Purkinje cell (primary cell): ENCODE measurements around the gene TYMP. TPM values are rescaled to one million over a fixed set of nuclear protein-coding genes. Genes with fewer than 3 reads are reported as not detected.

Experiments
- polyA plus RNA-seq: library from polyadenylated mRNA; unstranded; fragments of >200 nt; fragmentation: Nextera tagmentation; gene quantifications from 2 replicates; pipeline ENCODE4 v1.2.1, GENCODE V29; 2014

The TYMP gene
- polyA plus RNA-seq = not detected in 2 replicates

DNA sequence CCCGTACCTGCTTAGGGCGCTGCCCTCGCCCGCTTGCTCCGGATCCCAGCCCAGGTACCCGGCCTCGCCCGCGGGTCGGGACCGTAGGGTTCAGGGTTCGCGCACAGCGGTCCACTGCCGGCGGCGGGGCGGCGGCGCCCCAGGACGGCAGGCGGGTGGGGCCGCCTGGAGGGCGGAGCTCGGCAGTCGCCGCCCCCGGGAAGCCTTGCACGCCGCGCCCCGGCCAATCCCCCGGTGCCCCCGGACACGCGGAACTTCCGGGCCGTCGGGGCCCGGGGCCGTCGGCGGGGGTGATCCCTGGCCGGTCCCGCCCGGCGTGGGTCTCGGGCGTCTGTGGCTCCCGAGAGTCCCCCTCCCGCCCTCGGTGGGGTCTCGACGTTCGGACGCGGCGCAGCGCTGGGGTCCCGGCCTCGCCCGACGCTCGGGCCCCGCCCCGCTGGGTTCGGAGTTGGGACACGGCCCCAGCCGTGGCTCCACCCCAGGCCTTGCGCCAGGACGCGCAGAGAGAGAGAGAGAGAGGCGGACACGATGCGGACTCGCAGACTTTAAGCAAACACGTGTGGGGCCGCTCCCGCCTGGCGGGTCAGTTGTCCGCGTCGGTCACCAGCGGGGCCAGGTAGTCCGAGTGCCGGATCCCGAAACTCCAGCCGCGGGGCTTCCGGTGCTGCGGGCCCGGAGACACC is at the start of gene TYMP:
Gene TYMP (minus strand): TSS at position 116 of the 683 bp plus-strand sequence. CDS start 303 bp downstream, outside the sequence.

DNA sequence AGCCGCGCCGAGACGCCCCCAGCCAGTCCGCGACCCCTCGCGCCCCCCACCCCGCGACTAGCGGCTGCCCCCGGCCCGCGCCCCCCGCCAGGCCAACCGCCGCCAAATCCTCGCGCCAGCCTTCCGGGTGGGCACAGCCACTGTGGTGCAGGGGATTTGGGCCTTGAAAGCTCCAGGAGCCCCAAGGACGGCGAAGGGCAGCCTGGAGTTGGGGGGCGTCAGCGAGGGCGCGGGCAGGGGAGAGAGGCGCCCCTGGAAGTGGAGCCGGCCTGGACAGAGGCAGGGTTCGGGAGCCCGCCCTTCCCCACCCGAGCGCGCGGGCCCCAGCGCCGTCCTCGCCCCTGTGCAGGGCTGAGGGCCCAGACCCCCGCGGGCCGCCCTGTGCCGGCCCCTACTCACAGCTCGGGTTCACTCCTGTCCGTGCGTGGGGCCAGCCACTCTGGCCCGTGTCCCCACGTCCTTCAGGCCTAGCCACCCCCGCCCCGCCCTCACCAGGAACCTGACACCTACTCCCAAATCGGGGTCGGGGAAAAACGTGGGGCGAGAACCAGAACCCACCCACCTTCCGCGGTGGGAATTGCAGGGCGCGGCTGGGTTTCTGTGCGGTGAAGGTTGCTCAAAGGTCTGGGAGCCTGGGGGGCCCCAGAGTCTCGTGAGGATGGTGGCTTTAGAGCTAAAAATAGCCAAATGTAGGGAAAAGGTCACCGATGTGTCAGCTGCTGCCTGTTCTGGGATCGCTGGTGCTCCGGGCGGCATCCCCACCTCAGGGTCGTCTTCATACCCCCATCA is 48.4 kb upstream of the TYMP start, which contains the start of gene CPT1B:
Gene CPT1B (minus strand): TSS at position 441 of the 789 bp plus-strand sequence. CDS start 512 bp downstream, outside the sequence.

GRCh38 chr22:50562523-50563412 is 33.0 kb upstream of the TYMP start, which contains the start of gene SYCE3:
TSS of gene SYCE3 (minus strand) at chr22:50562919. CDS start at chr22:50556405, 6,514 bp downstream.

GRCh38 chr22:50545522-50546325 is 15.9 kb upstream of the TYMP start, which contains the start of gene KLHDC7B:
TSS of gene KLHDC7B (plus strand) at chr22:50545899. CDS start at chr22:50546244, 345 bp downstream.

GRCh38 chr22:50525104-50525857 is 4.5 kb downstream of the TYMP start, which contains the start of gene SCO2:
TSS of gene SCO2 (minus strand) at chr22:50525598. CDS start at chr22:50524411, 1,187 bp downstream.

DNA sequence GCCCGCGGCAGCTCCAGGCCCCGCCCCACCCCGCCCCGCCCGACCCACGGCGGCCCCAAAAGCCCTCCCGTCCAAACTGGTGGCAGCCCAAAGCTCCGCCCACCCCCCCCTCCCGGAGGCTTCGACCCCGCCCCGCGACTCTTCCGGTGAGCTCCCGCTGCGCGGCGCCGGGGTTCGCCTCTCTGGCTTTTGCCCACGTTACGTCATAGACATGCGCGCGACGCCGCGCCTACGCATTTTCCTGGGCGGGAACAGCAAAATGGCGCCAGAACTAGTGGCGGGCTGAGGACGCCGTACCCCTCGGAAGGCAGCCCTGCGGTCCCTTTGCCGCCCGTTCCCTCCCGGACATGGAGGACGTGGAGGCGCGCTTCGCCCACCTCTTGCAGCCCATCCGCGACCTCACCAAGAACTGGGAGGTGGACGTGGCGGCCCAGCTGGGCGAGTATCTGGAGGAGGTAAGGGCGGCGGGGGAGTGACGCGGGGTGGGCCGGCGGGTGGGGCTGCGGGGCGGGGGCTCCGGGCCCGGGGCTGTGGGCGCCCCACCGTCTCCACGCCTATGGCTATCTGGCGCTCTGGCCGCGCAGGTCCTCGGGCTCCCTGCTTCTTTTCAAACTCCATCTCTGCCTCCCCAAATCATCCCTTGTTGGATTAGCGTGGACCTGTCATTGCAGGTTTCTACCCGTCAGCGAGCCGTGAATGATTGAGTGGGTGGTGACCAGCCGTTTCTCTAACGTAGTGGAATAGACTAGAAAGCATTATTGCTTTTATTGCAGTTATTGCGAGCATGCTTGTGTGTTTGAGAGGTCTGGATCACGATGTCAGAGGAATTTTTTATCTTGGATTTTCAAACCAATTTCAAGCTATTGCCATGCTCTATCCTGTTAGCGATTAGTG is 21.6 kb downstream of the TYMP start, which contains the start of gene NCAPH2:
Gene NCAPH2 (plus strand): TSS at position 234 of the 894 bp plus-strand sequence. CDS start 114 bp downstream, at position 348.

DNA sequence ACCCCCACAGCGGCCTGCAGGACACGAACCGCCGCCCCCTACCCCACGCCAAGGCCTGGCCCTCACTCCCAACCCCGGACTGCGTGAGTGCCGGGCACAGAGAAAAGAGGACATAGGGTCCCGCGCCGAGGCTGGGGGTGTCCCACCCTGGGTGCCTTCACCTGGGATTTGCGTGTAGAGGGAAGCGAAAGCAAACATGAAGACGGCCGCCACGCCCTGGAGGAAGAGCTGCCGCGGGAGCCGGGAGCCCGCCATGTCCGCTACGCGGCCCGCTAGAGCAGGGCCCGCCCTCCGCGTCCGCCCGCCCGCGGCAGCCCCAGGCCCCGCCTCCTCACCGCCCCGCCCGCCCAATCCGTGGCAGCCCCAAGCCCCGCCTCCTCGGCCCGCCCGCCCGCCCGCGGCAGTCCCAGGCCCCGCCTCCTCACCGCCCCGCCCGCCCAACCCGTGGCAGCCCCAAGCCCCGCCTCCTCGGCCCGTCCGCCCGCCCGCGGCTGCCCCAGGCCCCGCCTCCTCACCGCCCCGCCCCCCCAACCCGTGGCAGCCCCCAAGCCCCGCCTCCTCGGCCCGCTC is 22.3 kb downstream of the TYMP start, which contains the start of gene LMF2:
Gene LMF2 (minus strand): TSS at position 282 of the 570 bp plus-strand sequence. CDS start 27 bp downstream, at position 255.

GRCh38 chr22:50486561-50487289 is 43.1 kb downstream of the TYMP start, which contains the start of gene MIOX:
TSS of gene MIOX (plus strand) at chr22:50486859. CDS start at chr22:50486898, 39 bp downstream.

DNA sequence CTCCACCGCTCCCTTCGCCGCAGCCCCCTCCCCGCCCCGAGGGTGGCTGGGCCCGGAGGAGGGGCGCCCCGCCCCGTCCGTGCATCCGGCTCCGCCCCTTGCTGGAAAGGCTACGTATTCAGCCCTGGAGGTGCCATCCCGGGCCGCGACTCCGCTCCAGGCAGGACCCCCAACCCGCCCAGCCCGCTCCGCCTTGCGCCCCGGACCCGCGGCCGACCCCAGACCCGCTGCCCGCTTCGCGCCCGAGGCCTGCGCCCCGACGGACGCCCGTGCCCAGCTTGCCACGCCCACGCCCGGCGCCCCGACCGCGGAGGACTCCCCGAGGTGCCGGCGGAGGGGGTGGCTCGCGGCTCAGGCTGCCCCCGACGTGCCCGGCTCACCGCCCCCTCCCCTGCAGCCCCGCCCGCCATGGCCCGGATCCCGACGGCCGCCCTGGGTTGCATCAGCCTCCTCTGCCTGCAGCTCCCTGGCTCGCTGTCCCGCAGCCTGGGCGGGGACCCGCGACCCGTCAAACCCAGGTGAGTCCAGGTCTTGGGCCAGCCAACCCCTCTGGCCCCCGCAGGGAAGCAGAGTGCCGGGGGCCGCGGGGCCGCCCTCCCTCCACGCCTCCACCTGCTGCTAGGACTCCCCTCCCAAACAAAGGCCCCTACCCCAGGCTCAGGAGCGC is 48.2 kb downstream of the TYMP start, which contains the start of gene ADM2:
Gene ADM2 (plus strand): TSS at position 104 of the 667 bp plus-strand sequence. CDS start 305 bp downstream, at position 409.

Other genes with a start within 250 kb of the TYMP start
- gene PLXNB2, start 222.4 kb downstream of the TYMP start, polyA plus RNA-seq = 0.84 and 0.95 TPM in 2 replicates
- 1.9 and 2.6 TPM in 2 replicates for gene DENND6B, start 203.0 kb downstream of the TYMP start, polyA plus RNA-seq
- gene PPP6R2, start 186.7 kb downstream of the TYMP start, polyA plus RNA-seq = 1.7 and 2.1 TPM in 2 replicates
- 0.35 and 0.56 TPM in 2 replicates for gene SBF1, start 55.0 kb downstream of the TYMP start, polyA plus RNA-seq
- gene ADM2, start 48.5 kb downstream of the TYMP start, polyA plus RNA-seq = not detected in 2 replicates
- gene MIOX, start 43.2 kb downstream of the TYMP start, polyA plus RNA-seq = not detected in 2 replicates
- gene LMF2, start 22.3 kb downstream of the TYMP start, polyA plus RNA-seq = 0.59 and 1.1 TPM in 2 replicates
- 3.5 and 3.7 TPM in 2 replicates for gene NCAPH2, start 21.8 kb downstream of the TYMP start, polyA plus RNA-seq
- not detected in 2 replicates for gene SCO2, start 4.4 kb downstream of the TYMP start, polyA plus RNA-seq
- gene KLHDC7B, start 15.9 kb upstream of the TYMP start, polyA plus RNA-seq = 0.08 TPM in 1 of 2 replicates, not detected in the other
- gene SYCE3, start 32.9 kb upstream of the TYMP start, polyA plus RNA-seq = 30.9 and 43.1 TPM in 2 replicates
- 0.88 and 1.2 TPM in 2 replicates for gene CPT1B, start 48.4 kb upstream of the TYMP start, polyA plus RNA-seq
- 23.5 and 35.9 TPM in 2 replicates for gene CHKB, start 52.8 kb upstream of the TYMP start, polyA plus RNA-seq
- gene MAPK8IP2, start 70.8 kb upstream of the TYMP start, polyA plus RNA-seq = 5.1 and 5.8 TPM in 2 replicates
- gene ARSA, start 98.1 kb upstream of the TYMP start, polyA plus RNA-seq = 1.0 and 5.5 TPM in 2 replicates
- 0.43 and 0.65 TPM in 2 replicates for gene SHANK3, start 142.8 kb upstream of the TYMP start, polyA plus RNA-seq
- not detected in 2 replicates for gene ACR, start 208.2 kb upstream of the TYMP start, polyA plus RNA-seq